Neural cell (in vitro differentiated cells): ENCODE results near the gene PLP2.

Experiments
- EZH2 ChIP-seq: fragments of 200-600, 300-800 bp; shearing (Covaris generic), sonication (generic); IDR thresholded peaks from 2 replicates; pipeline ENCODE4 v1.6.1; 2014; ENCODE audit warnings: antibody characterized with exemption, low read length, borderline replicate concordance, mild to moderate bottlenecking; ENCODE audit not compliant: insufficient read depth, poor library complexity, severe bottlenecking
- SMC3 ChIP-seq: fragments of 450-650 bp; conservative IDR thresholded peaks from 2 replicates; pipeline ENCODE4 v1.6.1; 2014; ENCODE audit warnings: antibody characterized with exemption, mild to moderate bottlenecking, moderate library complexity; ENCODE audit not compliant: poor library complexity
- TF ChIP-seq, protein P1 (sequence below): fragments of 450-650 bp; IDR thresholded peaks from 2 replicates; pipeline ENCODE4 v1.5.1; 2014; ENCODE audit warnings: antibody characterized with exemption, mild to moderate bottlenecking, moderate library complexity; ENCODE audit not compliant: poor library complexity, severe bottlenecking

GRCh38 chrX:49204017-49204416 is 32.3 kb downstream of the PLP2 start:
- TF ChIP-seq SMC3 (no peak), EZH2 (no peak)
- TF ChIP-seq, protein P1, sequence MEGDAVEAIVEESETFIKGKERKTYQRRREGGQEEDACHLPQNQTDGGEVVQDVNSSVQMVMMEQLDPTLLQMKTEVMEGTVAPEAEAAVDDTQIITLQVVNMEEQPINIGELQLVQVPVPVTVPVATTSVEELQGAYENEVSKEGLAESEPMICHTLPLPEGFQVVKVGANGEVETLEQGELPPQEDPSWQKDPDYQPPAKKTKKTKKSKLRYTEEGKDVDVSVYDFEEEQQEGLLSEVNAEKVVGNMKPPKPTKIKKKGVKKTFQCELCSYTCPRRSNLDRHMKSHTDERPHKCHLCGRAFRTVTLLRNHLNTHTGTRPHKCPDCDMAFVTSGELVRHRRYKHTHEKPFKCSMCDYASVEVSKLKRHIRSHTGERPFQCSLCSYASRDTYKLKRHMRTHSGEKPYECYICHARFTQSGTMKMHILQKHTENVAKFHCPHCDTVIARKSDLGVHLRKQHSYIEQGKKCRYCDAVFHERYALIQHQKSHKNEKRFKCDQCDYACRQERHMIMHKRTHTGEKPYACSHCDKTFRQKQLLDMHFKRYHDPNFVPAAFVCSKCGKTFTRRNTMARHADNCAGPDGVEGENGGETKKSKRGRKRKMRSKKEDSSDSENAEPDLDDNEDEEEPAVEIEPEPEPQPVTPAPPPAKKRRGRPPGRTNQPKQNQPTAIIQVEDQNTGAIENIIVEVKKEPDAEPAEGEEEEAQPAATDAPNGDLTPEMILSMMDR = no peak
